LNCaP clone FGC (cell line): ENCODE results near the gene SLC16A11.

Source experiments
- DNase-seq: peaks from one replicate; pipeline ENCODE4 v3.0.0-alpha.2; 2011; ENCODE audit warnings: low read depth
- H3K4me3 ChIP-seq: 2 replicates; pipeline ENCODE4 v1.5.1; 2011; ENCODE audit warnings: mild to moderate bottlenecking, low read depth, low read length, control low read depth
- TF ChIP-seq, protein P1 (sequence below): IDR thresholded peaks from 2 replicates; pipeline ENCODE4 v1.5.1; 2012; ENCODE audit warnings: mild to moderate bottlenecking; ENCODE audit not compliant: control insufficient read depth, insufficient read depth; ENCODE audit errors: extremely low read depth

Gene SLC16A11

DNA sequence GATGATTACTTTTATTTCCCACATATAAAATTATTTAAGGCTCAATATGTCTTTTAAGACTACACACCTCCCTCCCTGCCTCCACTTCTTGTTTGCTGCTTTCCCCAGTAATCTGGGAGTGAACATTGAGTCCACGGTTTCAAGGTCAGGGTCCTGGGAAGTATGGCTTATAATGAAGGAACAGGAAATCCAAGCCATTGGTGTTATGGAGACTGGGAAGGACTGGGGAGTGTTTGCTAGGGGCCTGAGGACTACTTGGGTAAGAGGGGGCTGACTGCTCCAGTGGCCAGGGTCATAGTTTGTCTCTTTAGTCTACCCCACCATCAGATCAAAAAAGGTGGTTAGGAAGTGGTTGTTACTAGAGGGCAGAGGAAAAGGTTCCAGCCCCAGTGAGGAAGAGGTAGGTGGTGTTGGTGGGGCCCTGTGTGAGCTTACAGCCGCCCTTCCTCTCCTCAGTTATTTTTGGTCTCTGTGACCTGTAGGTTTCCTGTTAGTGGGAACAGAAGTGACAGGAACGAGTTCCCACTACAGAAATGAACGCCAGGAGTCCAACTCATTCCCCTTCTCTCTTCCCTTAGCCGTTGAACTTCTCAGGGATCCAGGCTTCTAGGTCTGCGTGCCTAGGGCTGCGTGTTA, 8.8 kb downstream of the SLC16A11 start:
- no peak for DNase-seq
- TF ChIP-seq, protein P1, sequence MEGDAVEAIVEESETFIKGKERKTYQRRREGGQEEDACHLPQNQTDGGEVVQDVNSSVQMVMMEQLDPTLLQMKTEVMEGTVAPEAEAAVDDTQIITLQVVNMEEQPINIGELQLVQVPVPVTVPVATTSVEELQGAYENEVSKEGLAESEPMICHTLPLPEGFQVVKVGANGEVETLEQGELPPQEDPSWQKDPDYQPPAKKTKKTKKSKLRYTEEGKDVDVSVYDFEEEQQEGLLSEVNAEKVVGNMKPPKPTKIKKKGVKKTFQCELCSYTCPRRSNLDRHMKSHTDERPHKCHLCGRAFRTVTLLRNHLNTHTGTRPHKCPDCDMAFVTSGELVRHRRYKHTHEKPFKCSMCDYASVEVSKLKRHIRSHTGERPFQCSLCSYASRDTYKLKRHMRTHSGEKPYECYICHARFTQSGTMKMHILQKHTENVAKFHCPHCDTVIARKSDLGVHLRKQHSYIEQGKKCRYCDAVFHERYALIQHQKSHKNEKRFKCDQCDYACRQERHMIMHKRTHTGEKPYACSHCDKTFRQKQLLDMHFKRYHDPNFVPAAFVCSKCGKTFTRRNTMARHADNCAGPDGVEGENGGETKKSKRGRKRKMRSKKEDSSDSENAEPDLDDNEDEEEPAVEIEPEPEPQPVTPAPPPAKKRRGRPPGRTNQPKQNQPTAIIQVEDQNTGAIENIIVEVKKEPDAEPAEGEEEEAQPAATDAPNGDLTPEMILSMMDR: no peak
- peak overlapping the region; percentile 73 for H3K4me3 ChIP-seq

DNA sequence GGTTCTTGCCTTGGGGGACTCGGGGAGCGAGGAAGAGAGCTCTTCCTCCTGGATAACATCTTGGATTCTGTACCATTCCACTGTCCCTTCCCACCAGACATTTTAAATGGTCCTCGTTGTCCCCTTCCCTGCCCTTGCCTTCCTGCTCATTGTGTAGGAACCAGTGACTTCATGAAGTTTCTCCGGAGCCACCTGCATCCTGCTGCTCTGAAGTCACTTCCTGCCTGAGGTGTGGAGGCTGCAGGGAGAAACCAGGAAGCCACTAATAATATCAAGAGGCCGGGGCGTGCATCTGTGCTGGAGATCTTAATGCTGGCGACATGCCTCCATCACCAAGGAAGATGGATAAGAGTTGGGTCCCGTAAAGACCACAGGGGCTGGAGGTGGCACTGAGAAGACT, 14.2 kb downstream of the SLC16A11 start:
- TF ChIP-seq, protein P1: no peak
- no peak overlapping the region for H3K4me3 ChIP-seq
- no peak for DNase-seq

DNA sequence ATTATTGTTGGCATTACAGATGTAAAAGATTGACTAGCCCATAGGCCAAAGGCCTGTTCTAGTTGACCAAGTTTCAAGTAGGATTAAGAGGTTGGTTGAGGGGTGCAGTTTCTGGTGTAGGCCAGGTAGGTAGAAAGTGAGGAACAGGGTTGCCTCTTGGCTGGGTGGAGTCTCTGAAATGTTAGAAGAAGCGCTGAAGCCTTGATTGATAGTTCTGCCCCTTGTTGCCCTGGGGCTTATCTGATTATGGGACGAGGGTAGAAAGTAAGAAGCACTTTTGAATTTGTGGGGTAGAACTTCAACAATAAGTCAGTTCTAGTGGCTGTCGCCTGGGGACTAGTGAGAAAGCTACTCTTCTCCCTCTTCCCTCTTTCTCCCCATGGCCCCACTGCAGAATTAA, 14.8 kb downstream of the SLC16A11 start:
- TF ChIP-seq, protein P1: no peak
- no peak for DNase-seq
- H3K4me3 ChIP-seq: no peak overlapping the region

DNA sequence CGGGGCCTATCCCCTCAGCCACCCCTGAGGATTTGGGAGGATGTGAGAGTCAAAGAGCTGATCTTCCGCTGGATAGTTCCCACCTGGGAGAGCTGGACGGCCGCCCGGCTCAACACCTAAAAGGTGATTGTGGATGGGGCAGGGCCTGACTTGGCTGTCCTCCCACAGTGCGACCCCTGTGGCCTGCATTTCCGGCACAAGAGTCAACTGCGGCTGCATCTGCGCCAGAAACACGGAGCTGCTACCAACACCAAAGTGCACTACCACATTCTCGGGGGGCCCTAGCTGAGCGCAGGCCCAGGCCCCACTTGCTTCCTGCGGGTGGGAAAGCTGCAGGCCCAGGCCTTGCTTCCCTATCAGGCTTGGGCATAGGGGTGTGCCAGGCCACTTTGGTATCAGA, 16.6 kb downstream of the SLC16A11 start:
- no peak overlapping the region for H3K4me3 ChIP-seq
- TF ChIP-seq, protein P1: no peak
- DNase-seq: no peak

DNA sequence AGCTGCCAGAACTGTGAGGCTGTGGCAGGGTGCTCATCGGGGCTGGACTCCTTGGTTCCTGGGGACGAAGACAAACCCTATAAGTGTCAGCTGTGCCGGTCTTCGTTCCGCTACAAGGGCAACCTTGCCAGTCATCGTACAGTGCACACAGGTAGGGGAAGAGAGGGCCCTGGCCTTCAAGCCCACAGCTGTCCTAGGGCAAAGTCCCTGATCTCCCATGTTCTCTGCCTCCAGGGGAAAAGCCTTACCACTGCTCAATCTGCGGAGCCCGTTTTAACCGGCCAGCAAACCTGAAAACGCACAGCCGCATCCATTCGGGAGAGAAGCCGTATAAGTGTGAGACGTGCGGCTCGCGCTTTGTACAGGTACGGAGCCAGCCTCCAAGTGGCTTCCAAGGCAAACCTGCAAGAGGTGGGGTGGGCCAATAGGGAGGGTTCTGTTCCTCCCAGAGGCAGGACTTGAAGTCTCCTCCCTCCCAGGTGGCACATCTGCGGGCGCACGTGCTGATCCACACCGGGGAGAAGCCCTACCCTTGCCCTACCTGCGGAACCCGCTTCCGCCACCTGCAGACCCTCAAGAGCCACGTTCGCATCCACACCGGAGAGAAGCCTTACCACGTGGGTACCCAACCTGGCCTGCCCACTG, 17.3 kb downstream of the SLC16A11 start:
- no peak overlapping the region for H3K4me3 ChIP-seq
- DNase-seq: no peak
- TF ChIP-seq, protein P1: no peak

DNA sequence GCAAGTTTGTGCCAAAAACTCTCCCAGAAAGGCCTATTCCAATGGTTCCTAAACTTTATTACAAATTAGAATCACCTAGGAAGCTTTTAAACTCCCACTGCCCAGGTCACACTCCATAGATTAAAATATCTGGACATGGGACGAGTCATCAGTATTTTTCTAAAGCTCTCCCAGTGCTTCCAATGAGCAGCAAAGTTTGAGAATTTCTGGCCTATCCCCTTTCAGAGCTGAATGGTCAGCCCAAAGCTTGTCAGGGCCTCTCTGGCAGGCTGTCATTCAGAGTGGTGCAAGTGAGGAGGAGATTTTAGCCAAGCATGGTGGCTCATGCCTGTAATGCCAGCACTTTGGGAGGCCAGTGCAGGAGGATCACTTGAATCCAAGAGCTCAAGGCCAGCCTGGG, 18.6 kb downstream of the SLC16A11 start:
- H3K4me3 ChIP-seq: no peak overlapping the region
- no peak for DNase-seq
- TF ChIP-seq, protein P1: no peak

DNA sequence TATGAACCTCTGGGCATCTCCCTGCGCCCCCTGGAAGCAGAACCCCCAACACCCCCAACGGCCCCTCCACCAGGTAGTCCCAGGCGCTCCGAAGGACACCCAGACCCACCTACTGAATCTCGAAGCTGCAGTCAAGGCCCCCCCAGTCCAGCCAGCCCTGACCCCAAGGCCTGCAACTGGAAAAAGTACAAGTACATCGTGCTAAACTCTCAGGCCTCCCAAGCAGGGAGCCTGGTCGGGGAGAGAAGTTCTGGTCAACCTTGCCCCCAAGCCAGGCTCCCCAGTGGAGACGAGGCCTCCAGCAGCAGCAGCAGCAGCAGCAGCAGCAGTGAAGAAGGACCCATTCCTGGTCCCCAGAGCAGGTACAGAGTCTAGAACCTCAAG, 19.5 kb downstream of the SLC16A11 start:
- H3K4me3 ChIP-seq: no peak overlapping the region
- no peak for DNase-seq
- TF ChIP-seq, protein P1: no peak
